Esophagus squamous epithelium (tissue), 4 donors: ENCODE results near the gene TECPR1.

ENCODE experiments used
- POLR2A ChIP-seq, 4 donors: fragments of 450-650 bp; IDR thresholded peaks; one replicate each; pipeline ENCODE4 v1.6.1; 2017; ENCODE audit warnings: antibody characterized with exemption in 4 of 4, mild to moderate bottlenecking in 4 of 4, moderate library complexity in 3 of 4
- TF ChIP-seq, protein P1 (sequence below), 6 experiments: fragments of 450-650 bp in 4 of 6; fragments of 200-600 bp in 2 of 6; sonication (generic) in 2 of 6; IDR thresholded peaks; one replicate each; pipeline ENCODE4 v1.5.1; 2016 to 2019; ENCODE audit warnings: antibody characterized with exemption in 6 of 6, mild to moderate bottlenecking in 4 of 6, moderate library complexity in 4 of 6

DNA sequence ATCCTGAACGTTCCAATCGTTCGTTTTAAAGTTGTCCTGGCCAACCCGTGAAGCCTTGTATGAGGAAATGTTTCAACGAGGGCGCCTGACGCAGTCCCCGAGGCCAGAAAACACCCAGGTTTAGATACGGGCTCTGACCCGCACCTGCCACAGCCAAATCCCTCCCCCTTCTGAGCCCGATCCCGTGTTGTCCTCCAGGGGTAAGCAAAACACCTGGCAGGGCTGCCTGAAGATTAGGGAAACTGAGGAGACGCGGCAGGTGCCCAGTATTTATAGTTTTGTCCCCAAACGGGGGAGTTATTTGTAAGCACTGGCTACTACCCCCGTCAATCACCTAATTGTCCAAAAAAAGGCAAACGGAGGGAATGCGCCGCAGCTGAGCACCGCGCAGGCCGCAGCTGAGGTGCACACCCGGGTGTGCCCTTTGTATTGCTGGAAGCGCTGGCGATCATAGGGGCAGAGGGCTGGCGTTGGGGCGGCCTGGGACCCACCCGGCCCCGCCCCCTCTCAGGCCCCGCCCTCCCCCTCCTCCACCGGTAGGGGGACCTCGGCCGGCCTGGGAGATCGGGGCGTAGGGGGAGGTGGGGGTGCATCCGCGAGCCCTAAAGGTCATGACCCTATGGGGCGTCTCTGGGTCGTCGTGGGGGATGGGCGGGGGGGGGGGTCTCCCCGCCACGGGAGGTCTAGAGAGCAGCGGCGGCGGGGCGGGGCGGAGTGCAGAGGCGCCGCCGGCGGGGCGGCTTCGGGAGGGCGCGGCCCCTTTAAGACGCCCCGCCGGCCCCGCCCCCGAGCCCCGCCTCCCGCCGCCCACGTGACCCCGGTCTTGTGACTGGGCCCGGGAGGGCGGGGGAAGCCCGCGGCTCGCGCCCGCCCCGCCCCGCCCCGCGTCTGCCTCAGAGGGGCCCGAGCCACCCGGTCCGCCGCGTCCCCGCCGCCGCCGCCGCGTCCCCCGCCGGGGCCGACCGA is 29.0 kb upstream of the TECPR1 start, which contains the start of gene BRI3:
- TF ChIP-seq POLR2A (IDR thresholded peaks at IDR 0.05) = peak in 2 of 4 donors; percentile 86 to 88
- TF ChIP-seq, protein P1, sequence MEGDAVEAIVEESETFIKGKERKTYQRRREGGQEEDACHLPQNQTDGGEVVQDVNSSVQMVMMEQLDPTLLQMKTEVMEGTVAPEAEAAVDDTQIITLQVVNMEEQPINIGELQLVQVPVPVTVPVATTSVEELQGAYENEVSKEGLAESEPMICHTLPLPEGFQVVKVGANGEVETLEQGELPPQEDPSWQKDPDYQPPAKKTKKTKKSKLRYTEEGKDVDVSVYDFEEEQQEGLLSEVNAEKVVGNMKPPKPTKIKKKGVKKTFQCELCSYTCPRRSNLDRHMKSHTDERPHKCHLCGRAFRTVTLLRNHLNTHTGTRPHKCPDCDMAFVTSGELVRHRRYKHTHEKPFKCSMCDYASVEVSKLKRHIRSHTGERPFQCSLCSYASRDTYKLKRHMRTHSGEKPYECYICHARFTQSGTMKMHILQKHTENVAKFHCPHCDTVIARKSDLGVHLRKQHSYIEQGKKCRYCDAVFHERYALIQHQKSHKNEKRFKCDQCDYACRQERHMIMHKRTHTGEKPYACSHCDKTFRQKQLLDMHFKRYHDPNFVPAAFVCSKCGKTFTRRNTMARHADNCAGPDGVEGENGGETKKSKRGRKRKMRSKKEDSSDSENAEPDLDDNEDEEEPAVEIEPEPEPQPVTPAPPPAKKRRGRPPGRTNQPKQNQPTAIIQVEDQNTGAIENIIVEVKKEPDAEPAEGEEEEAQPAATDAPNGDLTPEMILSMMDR (IDR thresholded peaks at IDR 0.05) = peak in 2 of 6 experiments; percentile 6 to 12
